GM21619 (cell line): ENCODE results near the gene DIABLO.
"Not testable (repeated sequence)": the region's sequence is repeated elsewhere in the genome, so short reads cannot be mapped to it uniquely, and the experiment has no call there.

Experiments used
- ATAC-seq: cut with Tn5 transposase; IDR thresholded peaks from one replicate; pipeline ENCODE4 v1.9.1; 2021; ENCODE audit not compliant: unreplicated experiment

DIABLO gene

DNA sequence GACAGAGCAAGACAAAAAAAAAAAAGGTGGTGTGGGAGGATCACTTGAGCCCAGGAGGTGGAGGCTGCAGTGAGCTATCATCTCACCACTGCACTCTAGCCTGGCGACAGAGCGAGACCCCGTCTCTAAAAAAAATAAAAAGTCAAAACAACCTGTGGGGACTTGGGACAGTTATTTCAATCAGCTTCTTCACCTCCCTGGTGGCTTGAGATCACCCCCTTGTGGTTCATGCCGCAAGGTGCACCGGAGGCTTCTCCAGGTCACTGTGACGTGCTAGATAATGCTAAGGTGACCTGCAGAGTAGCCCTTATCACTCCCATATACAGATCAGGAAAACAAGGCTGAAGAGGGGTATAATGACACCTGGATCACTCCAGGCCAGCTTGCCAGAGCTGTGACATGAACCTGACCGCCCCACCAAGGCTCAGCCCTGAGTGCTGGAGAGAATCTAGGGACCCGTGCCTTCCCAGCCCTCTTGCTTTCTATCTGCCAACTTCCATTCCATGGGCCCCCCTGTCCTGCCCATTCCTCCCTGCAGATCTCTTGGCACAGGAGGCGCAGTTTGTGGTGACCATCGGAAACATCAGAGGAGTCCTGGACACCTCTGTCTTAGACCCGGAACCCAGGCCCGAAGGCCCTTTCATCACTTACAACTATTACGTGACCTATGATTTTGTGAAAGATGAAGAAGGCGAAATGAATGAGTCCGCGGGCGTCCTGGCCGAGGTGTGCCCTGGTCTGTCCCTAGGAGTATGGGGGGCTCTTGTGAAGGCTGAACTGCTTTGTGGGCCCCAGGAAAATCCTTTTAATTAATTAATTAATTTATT, 34.8 kb downstream of the DIABLO start:
- no peak for ATAC-seq

GRCh38 chr12:122189626-122190475, 36.0 kb downstream of the DIABLO start:
- no peak for ATAC-seq

- ATAC-seq, result no peak
Measured at GRCh38 chr12:122187466-122187865, 38.4 kb downstream of the DIABLO start.

DNA sequence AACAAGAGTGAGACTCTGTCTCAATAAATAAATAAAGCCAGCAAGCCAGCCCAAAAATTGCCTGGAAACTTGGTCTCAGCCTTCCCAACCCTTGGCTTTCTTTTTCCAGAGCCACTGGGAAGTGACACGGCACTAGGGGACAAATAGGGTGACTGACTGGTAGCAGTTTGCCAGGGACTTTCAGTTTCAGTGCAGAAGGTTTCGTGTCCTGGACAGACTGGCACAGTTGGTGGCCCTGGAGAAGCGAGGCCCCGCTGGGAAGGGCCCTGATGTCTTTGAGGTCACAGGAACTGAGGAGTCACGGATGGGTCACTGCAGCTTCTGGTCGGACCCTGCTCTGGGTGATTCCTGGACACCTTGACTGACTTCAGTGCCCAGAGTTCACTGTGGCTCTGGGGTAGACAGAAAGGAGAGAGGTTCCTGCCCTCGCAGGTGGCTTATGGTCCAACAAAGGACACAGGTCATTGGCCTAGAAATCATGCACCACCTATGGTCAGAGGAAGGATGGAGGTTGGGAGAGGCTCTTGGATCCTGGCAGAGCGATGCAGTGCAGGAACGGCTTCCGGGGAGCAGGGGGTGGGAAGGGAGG, 40.3 kb downstream of the DIABLO start:
- ATAC-seq, result no peak

DNA sequence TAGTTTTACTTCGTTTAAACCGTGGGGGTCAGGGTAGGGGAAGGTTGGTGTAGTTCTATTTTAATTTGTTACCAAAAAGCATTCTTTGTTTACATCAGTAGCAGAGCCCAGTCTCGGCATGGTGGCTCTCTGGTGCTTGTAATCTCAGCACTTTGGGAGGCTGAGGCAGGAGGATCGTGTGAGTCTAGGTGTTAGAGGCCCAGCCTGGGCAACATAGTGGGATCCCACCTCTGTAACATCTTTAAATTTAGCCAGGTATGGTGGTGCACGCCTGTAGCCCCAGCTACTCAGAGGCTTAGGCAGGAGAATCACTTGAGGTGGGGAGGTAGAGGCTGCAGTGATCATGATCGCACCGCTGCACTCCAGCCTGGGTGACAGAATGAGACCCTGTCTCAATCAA, 40.8 kb downstream of the DIABLO start:
- no peak for ATAC-seq

- no peak for ATAC-seq
Measured at GRCh38 chr12:122184517-122184916, 41.3 kb downstream of the DIABLO start.

DNA sequence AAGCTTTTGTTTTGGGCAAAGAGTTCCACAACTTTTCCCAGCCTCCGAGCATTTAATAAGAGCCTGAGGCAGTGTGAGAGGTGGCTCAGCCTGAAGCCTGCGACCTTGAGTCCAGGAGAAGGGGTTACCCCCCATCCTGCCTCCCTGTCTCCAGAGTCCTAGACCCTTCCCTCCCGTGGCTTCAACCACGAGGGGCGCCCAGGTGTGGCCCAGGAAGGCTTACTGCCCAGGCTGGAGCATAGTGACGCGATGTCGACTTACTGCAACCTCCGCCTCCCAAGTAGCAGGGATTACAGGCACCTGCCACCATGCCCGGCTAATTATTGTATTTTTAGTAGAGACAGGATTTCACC, 42.3 kb downstream of the DIABLO start:
- no peak for ATAC-seq

GRCh38 chr12:122182887-122183587, 42.8 kb downstream of the DIABLO start, which contains the start of gene LRRC43:
Gene LRRC43 (plus strand): TSS chr12:122183123. CDS start chr12:122183145, 22 bp downstream.
- no peak for ATAC-seq

- ATAC-seq, result not testable (repeated sequence)
Measured at GRCh38 chr12:122176473-122176872, 49.4 kb downstream of the DIABLO start.

GRCh38 chr12:122174155-122174845, 51.6 kb downstream of the DIABLO start, which contains the start of gene IL31:
Gene IL31 (minus strand): TSS chr12:122174221. CDS start chr12:122174172, 49 bp downstream.
- no peak for ATAC-seq

DNA sequence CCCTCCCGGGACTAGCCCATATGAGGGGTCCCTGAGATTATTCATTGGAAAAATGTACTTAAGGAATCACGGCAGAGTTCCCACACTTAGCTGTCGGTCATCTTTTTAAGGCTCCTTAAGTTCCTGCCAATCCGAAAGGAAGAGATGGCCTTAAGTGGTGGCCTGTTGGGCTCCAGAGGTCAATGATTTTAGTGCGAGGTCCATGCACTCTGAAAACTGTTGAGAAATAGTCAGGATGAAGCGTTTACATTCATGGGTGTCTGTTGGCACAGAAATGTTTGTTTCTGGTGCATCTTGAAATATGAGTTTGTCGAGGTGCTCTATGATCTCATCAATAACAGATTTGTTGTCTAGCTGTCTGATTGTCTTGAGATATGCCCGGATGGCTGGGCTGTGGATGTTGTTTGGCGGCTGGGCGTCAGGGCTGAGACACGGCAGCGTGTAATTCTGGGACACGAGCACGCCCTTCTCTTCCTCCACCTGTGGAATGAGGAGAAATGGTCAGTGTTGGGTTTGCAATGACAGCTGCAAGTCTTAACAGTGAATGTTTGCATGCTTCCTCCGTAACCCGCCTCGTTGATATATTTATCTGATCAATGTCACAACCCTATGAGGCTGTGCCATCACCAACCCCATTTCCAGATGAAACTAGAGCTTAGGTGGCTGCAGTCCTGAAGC, 53.5 kb downstream of the DIABLO start:
- no peak for ATAC-seq

GRCh38 chr12:122171399-122171798, 54.5 kb downstream of the DIABLO start:
- no peak for ATAC-seq

- ATAC-seq, result no peak
Measured at GRCh38 chr12:122168492-122168891, 57.4 kb downstream of the DIABLO start.

DNA sequence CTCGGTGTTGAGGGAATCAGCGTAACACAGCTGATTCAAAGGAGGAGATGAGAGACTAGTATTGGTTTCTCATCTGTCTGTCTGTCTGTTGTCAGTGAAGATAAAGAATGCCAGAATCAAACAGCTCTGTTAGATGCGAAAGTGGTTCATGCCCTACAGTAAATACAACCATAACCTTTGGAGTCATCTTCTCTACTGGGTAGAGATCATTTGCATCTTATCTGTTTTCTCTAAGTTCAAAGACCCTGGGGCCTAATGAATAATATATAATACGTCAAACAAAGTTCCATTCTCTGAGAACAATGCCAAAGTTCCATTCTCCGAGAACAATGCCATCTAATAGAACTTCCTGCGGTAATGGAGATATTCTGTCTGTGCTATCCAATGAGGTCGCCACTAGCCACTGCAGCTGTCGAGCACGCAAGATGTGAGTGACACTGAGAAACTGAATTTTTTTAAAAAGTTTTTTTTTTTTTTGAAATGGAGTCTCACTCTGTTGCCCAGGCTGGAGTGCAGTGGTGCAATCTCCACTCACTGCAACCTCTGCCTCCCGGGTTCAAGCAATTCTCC, 58.4 kb downstream of the DIABLO start:
- no peak for ATAC-seq

GRCh38 chr12:122166422-122167349, 59.2 kb downstream of the DIABLO start:
- no peak for ATAC-seq

DNA sequence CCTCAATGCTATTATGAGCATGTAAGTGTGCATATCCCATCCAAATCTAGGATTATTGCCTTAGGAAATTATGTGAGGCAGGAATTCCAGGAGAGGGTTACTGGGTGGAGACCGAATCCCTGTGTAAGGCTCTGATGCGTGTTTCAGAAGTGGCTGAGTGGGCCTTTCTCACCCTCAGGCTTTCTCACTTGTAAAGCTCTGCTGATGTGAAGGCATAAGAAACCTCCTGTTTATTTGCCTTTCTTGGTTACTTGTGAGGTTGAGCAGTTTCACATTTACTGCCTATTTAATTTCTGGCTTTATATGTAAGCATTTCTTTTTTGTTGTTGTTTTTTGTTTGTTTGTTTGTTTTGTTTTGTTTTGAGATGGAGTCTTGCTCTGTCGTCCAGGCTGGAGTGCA, 62.9 kb downstream of the DIABLO start:
- no peak for ATAC-seq

- ATAC-seq, result no peak
Measured at GRCh38 chr12:122161682-122162081, 64.2 kb downstream of the DIABLO start.

DNA sequence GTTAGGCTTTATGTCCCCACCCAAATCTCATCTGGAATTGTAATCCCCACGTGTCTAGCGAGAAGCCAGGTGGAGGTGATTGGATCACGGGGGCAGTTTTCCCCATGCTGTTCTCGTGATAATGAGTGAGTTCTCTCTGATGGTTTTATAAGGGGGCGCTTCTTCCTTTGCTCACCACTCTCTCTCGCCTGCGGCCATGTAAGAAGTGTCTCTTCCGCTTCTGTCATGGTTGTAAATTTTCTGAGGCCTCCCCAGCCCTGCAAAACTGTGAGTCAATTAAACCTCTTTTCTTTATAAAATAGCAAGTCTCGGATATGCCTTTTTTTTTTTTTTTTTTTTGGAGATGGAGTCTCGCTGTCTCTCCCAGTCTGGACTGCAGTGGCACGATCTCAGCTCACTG, 65.1 kb downstream of the DIABLO start:
- no peak for ATAC-seq
